Measurements from ENCODE around the gene WDR1. TPM values are rescaled to one million over a fixed set of nuclear protein-coding genes. Genes with fewer than 3 reads are reported as not detected.

WDR1 gene
- total RNA-seq, 2 donors from 2014 or later, result 222 to 345 TPM

DNA sequence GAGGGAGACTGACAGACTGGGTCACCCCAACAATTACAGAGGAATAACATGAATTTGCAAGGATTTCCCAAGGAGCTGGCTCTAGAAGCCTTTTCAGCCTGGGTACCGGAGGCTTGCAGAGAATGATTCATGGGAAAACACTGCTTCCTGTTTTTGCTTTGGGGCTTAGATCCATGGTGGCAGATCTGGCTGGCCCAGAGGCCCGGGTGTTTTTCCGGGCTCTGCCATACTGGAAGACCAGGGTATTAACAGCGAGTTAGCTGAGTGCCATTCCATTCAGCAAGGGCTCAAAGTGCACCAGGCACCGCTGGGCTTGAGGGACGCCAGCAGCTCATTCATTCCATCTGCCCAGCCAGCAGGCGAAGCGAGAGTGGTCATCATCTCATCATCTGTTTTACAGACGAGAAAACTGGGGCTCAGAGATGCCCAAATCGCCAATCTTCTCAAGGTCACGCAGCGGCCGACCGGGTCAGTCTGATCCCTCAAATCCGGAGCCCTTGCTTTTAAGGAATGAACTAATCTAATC is 1.3 kb downstream of the WDR1 start:
- Histone ChIP-seq H3K4me1 (ENCODE audit: control insufficient read depth, insufficient read depth, low read length) (peaks cover 32% of the 10 kb centered on the region), H3K36me3 (ENCODE audit: control insufficient read depth, insufficient read depth, low read length) (peaks cover 55% of the 10 kb centered on the region), H3K9me3 (ENCODE audit: control insufficient read depth, low read length) (no peaks in the 10 kb centered on the region), H3K9ac (ENCODE audit: extremely low read depth, low read length, poor library complexity, severe bottlenecking) (peak overlapping the region; percentile 68), H3K4me3 (ENCODE audit: low read length) (peak overlapping the region; percentile 87), H3K27ac (ENCODE audit: low read depth, low read length) (no peak overlapping the region), H3K27me3 (ENCODE audit: control insufficient read depth, insufficient read depth, low read length, poor library complexity, severe bottlenecking) (no peaks in the 10 kb centered on the region)
- H3K27ac Mint-ChIP-seq, result peak overlapping the region; percentile 97
- H3K36me3 Mint-ChIP-seq (ENCODE audit: low read depth), result peaks cover 51% of the 10 kb centered on the region
- WGBS, 2 experiments (ENCODE audit: insufficient coverage in 1 of 2, insufficient read length in 1 of 2), result 68 to 71% methylated on average over 14 to 15 of the region's 15 CpGs
- H3K4me3 Mint-ChIP-seq, result peak overlapping the region; percentile 92
- H3K4me1 Mint-ChIP-seq, result peaks cover 70% of the 10 kb centered on the region
- no peaks in the 10 kb centered on the region for H3K9me3 Mint-ChIP-seq
- TF ChIP-seq, protein P1, sequence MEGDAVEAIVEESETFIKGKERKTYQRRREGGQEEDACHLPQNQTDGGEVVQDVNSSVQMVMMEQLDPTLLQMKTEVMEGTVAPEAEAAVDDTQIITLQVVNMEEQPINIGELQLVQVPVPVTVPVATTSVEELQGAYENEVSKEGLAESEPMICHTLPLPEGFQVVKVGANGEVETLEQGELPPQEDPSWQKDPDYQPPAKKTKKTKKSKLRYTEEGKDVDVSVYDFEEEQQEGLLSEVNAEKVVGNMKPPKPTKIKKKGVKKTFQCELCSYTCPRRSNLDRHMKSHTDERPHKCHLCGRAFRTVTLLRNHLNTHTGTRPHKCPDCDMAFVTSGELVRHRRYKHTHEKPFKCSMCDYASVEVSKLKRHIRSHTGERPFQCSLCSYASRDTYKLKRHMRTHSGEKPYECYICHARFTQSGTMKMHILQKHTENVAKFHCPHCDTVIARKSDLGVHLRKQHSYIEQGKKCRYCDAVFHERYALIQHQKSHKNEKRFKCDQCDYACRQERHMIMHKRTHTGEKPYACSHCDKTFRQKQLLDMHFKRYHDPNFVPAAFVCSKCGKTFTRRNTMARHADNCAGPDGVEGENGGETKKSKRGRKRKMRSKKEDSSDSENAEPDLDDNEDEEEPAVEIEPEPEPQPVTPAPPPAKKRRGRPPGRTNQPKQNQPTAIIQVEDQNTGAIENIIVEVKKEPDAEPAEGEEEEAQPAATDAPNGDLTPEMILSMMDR (conservative IDR thresholded peaks at IDR 0.05), result no peak
- DNase-seq, result no peak
- no peaks in the 10 kb centered on the region for H3K27me3 Mint-ChIP-seq (ENCODE audit: insufficient read depth)

DNA sequence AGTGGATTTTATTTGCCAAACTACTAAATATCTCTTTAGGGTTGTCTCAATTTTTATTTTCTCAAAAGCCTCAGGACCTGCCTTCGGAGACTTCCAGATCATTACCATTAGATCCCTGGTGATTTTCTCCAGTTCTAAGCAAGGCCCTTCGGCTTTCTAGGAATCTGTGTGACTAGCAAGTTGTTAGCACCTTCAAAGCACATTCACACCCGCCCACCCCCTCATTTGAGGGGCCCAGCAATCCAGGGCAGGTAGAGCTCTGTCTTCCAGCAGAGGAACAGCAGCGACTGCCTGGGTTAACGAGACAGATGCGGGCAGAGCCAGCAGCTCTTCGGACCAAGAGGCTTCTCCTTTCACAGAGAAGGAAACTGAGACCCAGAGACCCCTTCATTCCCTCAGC is 2.0 kb downstream of the WDR1 start:
- Histone ChIP-seq H3K27me3 (ENCODE audit: control insufficient read depth, insufficient read depth, low read length, poor library complexity, severe bottlenecking) (no peaks in the 10 kb centered on the region), H3K4me1 (ENCODE audit: control insufficient read depth, insufficient read depth, low read length) (peaks cover 32% of the 10 kb centered on the region), H3K4me3 (ENCODE audit: low read length) (peak overlapping the region; percentile 87), H3K27ac (ENCODE audit: low read depth, low read length) (no peak overlapping the region), H3K9me3 (ENCODE audit: control insufficient read depth, low read length) (no peaks in the 10 kb centered on the region), H3K9ac (ENCODE audit: extremely low read depth, low read length, poor library complexity, severe bottlenecking) (peak overlapping the region; percentile 18), H3K36me3 (ENCODE audit: control insufficient read depth, insufficient read depth, low read length) (peaks cover 62% of the 10 kb centered on the region)
- WGBS, 2 experiments (ENCODE audit: insufficient coverage in 1 of 2, insufficient read length in 1 of 2), result 80 to 84% methylated on average over 6 to 7 of the region's 7 CpGs
- DNase-seq, result peak; percentile 74
- Mint-ChIP-seq H3K27me3 (ENCODE audit: insufficient read depth) (no peaks in the 10 kb centered on the region), H3K4me1 (peaks cover 68% of the 10 kb centered on the region), H3K27ac (peak overlapping the region; percentile 48), H3K36me3 (ENCODE audit: low read depth) (peaks cover 57% of the 10 kb centered on the region), H3K9me3 (no peaks in the 10 kb centered on the region), H3K4me3 (peak overlapping the region; percentile 92)
- TF ChIP-seq, protein P1 (conservative IDR thresholded peaks at IDR 0.05), result no peak

DNA sequence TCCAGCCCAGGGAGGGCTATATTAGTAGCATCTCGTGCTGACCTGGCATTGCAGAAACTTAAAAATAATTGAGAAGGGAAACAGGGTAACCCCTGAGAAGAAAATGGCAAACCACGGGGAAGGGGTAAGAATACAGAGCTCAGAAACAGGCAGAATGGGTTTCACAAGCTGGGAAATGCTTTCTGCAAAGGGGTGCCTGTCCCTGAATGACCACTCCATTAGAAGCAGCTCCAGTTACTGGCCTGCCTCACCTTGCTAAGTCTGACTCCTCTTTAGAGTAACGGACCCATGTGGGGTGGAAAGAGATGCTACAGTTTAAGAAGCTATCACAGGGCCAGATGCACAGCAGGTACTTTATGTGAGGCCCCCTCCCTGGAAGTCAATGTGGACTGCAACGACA is 2.5 kb downstream of the WDR1 start:
- H3K4me3 Mint-ChIP-seq, result peak overlapping the region; percentile 92
- H3K27ac Mint-ChIP-seq, result no peak overlapping the region
- Histone ChIP-seq H3K9ac (ENCODE audit: extremely low read depth, low read length, poor library complexity, severe bottlenecking) (no peak overlapping the region), H3K27ac (ENCODE audit: low read depth, low read length) (no peak overlapping the region), H3K27me3 (ENCODE audit: control insufficient read depth, insufficient read depth, low read length, poor library complexity, severe bottlenecking) (no peaks in the 10 kb centered on the region), H3K9me3 (ENCODE audit: control insufficient read depth, low read length) (no peaks in the 10 kb centered on the region), H3K36me3 (ENCODE audit: control insufficient read depth, insufficient read depth, low read length) (peaks cover 67% of the 10 kb centered on the region), H3K4me3 (ENCODE audit: low read length) (peak overlapping the region; percentile 87), H3K4me1 (ENCODE audit: control insufficient read depth, insufficient read depth, low read length) (peaks cover 32% of the 10 kb centered on the region)
- no peaks in the 10 kb centered on the region for H3K27me3 Mint-ChIP-seq (ENCODE audit: insufficient read depth)
- DNase-seq, result no peak
- no peaks in the 10 kb centered on the region for H3K9me3 Mint-ChIP-seq
- peaks cover 66% of the 10 kb centered on the region for H3K4me1 Mint-ChIP-seq
- peaks cover 62% of the 10 kb centered on the region for H3K36me3 Mint-ChIP-seq (ENCODE audit: low read depth)
- TF ChIP-seq, protein P1 (conservative IDR thresholded peaks at IDR 0.05), result no peak
- 90 to 96% methylated on average over 4 of the region's 4 CpGs for WGBS, 2 experiments (ENCODE audit: insufficient coverage in 1 of 2, insufficient read length in 1 of 2)
